SK-N-SH (cell line): ENCODE results near the gene ZNF474. TPM values are rescaled to one million over a fixed set of nuclear protein-coding genes. Genes with fewer than 3 reads are reported as not detected.

ENCODE experiments used
- CTCF ChIA-PET: fragments of 300-600, 350-600 bp; formaldehyde crosslinking; extraction: SDS; loops from one replicate; lab custom pipeline; 2021; lab: Yijun Ruan, JAX
- POLR2A ChIA-PET: fragments of 350-600 bp; sonication (Branson Sonifier 250); formaldehyde crosslinking; extraction: SDS; loops from one replicate; lab custom pipeline; 2020; ENCODE audit warnings: antibody characterized with exemption, inconsistent platforms; lab: Yijun Ruan, JAX
- DNase-seq: peaks from one replicate; pipeline ENCODE4 v3.0.0; 2012
- H2AFZ ChIP-seq: fragments of 200-600 bp; sonication (generic); 2 replicates; pipeline ENCODE4 v1.8.1; 2016; ENCODE audit warnings: antibody characterized with exemption, mild to moderate bottlenecking, low read depth
- H3F3A ChIP-seq: fragments of 200-600 bp; sonication (generic); replicated peaks from 2 replicates; pipeline ENCODE3; 2016; ENCODE audit warnings: antibody characterized with exemption, mild to moderate bottlenecking; ENCODE audit not compliant: insufficient read depth
- H3K27ac ChIP-seq, 2 experiments: fragments of 200-500 bp in 1 of 2; fragments of 200-600 bp in 1 of 2; sonication (Bioruptor generic) in 1 of 2; sonication (generic), shearing (Covaris generic) in 1 of 2; 2 replicates each; pipeline versions ENCODE4 v1.5.1 to v1.6.1; 2014 to 2016; ENCODE audit warnings: low read depth in 2 of 2, inconsistent platforms in 1 of 2, low read length in 1 of 2, mild to moderate bottlenecking in 1 of 2, mixed read lengths in 1 of 2
- H3K27me3 ChIP-seq: fragments of 200-600 bp; sonication (generic), shearing (Covaris generic); 2 replicates; pipeline ENCODE4 v1.6.1; 2016; ENCODE audit warnings: mixed run types; ENCODE audit not compliant: insufficient read depth
- H3K36me3 ChIP-seq, 2 experiments: fragments of 200-500 bp in 1 of 2; fragments of 200-600 bp in 1 of 2; sonication (Bioruptor generic) in 1 of 2; sonication (generic) in 1 of 2; replicated peaks in 1 of 2; 2 replicates each; pipeline versions ENCODE3 to v1.5.1; 2014 to 2016; ENCODE audit warnings: low read length in 1 of 2, mild to moderate bottlenecking in 1 of 2; ENCODE audit not compliant: insufficient read depth in 2 of 2, control insufficient read depth in 1 of 2
- H3K4me1 ChIP-seq, 2 experiments: fragments of 200-500 bp in 1 of 2; fragments of 200-600 bp in 1 of 2; sonication (Bioruptor generic) in 1 of 2; sonication (generic), shearing (Covaris generic) in 1 of 2; 2 replicates each; pipeline versions ENCODE4 v1.5.1 to v1.6.1; 2014 to 2016; ENCODE audit warnings: low read depth in 1 of 2, low read length in 1 of 2, mixed run types in 1 of 2; ENCODE audit not compliant: insufficient read depth in 2 of 2, control insufficient read depth in 1 of 2
- H3K4me2 ChIP-seq: fragments of 200-600 bp; sonication (generic), shearing (Covaris generic); 2 replicates; pipeline ENCODE4 v1.6.1; 2017; ENCODE audit warnings: mixed run types
- H3K4me3 ChIP-seq, 2 experiments: fragments of 200-500 bp in 1 of 2; fragments of 200-600 bp in 1 of 2; sonication (Bioruptor generic) in 1 of 2; sonication (generic), shearing (Covaris generic) in 1 of 2; 2 replicates each; pipeline versions ENCODE4 v1.5.1 to v1.8.1; 2014 to 2016; ENCODE audit warnings: low read depth in 2 of 2, inconsistent platforms in 1 of 2, low read length in 1 of 2, mild to moderate bottlenecking in 1 of 2, mixed read lengths in 1 of 2, moderate library complexity in 1 of 2
- H3K79me2 ChIP-seq: fragments of 200-600 bp; sonication (generic); 2 replicates; pipeline ENCODE4 v1.8.1; 2017; ENCODE audit warnings: mild to moderate bottlenecking; ENCODE audit not compliant: insufficient read depth
- H3K9ac ChIP-seq: fragments of 200-600 bp; sonication (generic); 2 replicates; pipeline ENCODE4 v1.6.1; 2017; ENCODE audit warnings: mixed run types
- H3K9me2 ChIP-seq: fragments of 200-600 bp; sonication (generic); 2 replicates; pipeline ENCODE4 v1.6.1; 2017; ENCODE audit warnings: mixed run types
- H3K9me3 ChIP-seq: fragments of 200-600 bp; sonication (generic); 2 replicates; pipeline ENCODE4 v1.6.1; 2017; ENCODE audit warnings: mixed run types, mild to moderate bottlenecking, moderate library complexity
- H4K20me1 ChIP-seq: fragments of 200-600 bp; sonication (generic); 2 replicates; pipeline ENCODE4 v1.6.1; 2017; ENCODE audit warnings: mild to moderate bottlenecking, mixed run types; ENCODE audit not compliant: insufficient read depth
- CHD2 ChIP-seq: fragments of 150-350 bp; IDR thresholded peaks from 2 replicates; pipeline ENCODE4 v1.6.1; 2018; ENCODE audit warnings: low read length; ENCODE audit not compliant: partially characterized antibody
- EZH2phosphoT487 ChIP-seq: fragments of 200-600 bp; sonication (generic); IDR thresholded peaks from 2 replicates; pipeline ENCODE4 v1.6.1; 2017; ENCODE audit warnings: low read depth, mixed run types, mild to moderate bottlenecking, antibody characterized with exemption, moderate library complexity, borderline replicate concordance
- GABPA ChIP-seq: IDR thresholded peaks from 2 replicates; pipeline ENCODE4 v1.4.0; 2012; ENCODE audit warnings: low read depth, mild to moderate bottlenecking
- IRF3 ChIP-seq: fragments of 150-350 bp; IDR thresholded peaks from 2 replicates; pipeline ENCODE4 v1.6.1; 2016; ENCODE audit warnings: mild to moderate bottlenecking, low read depth, low read length
- JUND ChIP-seq: IDR thresholded peaks from 2 replicates; pipeline ENCODE4 v1.4.0; 2012
- MEF2A ChIP-seq: IDR thresholded peaks from 2 replicates; pipeline ENCODE4 v1.4.0; 2012; ENCODE audit warnings: low read depth, borderline replicate concordance
- REST ChIP-seq: IDR thresholded peaks from 2 replicates; pipeline ENCODE4 v1.6.1; 2012; ENCODE audit warnings: mild to moderate bottlenecking, low read depth, low read length, moderate library complexity
- RXRA ChIP-seq: IDR thresholded peaks from 2 replicates; pipeline ENCODE4 v1.4.0; 2012; ENCODE audit warnings: low read depth, mild to moderate bottlenecking, borderline replicate concordance
- SIN3A ChIP-seq: IDR thresholded peaks from 2 replicates; pipeline ENCODE4 v1.6.1; 2012; ENCODE audit warnings: low read depth, mild to moderate bottlenecking, low read length, moderate library complexity, borderline replicate concordance
- TCF12 ChIP-seq: IDR thresholded peaks from 2 replicates; pipeline ENCODE4 v1.4.0; 2012
- ZBTB33 ChIP-seq: IDR thresholded peaks from 2 replicates; pipeline ENCODE4 v1.4.0; 2012; ENCODE audit warnings: low read depth, borderline replicate concordance
- WGBS: methylation state at CpG from one replicate; pipeline ENCODE4 v1.1.6; 2017; ENCODE audit warnings: low lambda C conversion rate; 5-methylcytosine and 5-hydroxymethylcytosine counted together
- polyA plus RNA-seq, 3 experiments: library from polyadenylated mRNA; depleted of rRNA; stranded (reverse); fragments of >200 nt; gene quantifications; 2 replicates each; pipeline ENCODE4 v1.2.3, GENCODE V29; 2012
- TF ChIP-seq, protein P1 (sequence below): IDR thresholded peaks from 2 replicates; pipeline ENCODE4 v1.4.0; 2012; ENCODE audit warnings: low read depth, borderline replicate concordance
- TF ChIP-seq, protein P2 (sequence below): fragments of 200-600 bp; sonication (generic); IDR thresholded peaks from 2 replicates; pipeline ENCODE4 v1.6.1; 2017; ENCODE audit warnings: antibody characterized with exemption, mild to moderate bottlenecking, moderate library complexity

Gene ZNF474
- polyA plus RNA-seq, 1 of the 3 experiments (the other 2 are of a cell fraction), result 0.08 TPM

- Histone ChIP-seq H2AFZ (no peak overlapping the region), H3K36me3 (no peaks in the 10 kb centered on the region), H3K27me3 (no peaks in the 10 kb centered on the region; the same call in 1 of the 2 replicates), H3K27ac (no peak overlapping the region), H3K4me1 (peaks cover 0 to 8% of the 10 kb centered on the region in 2 experiments; a peak in 2 of 4 replicates), H3K9me2 (no peaks in the 10 kb centered on the region), H3K4me2 (no peak overlapping the region), H3K9me3 (no peaks in the 10 kb centered on the region)
- WGBS, result 30% methylated on average over 3 of the region's 3 CpGs
- CTCF ChIA-PET, result interaction anchor here (1.0 to 16.9 kb wide), 5 partner anchors 15 to 317 kb away, joined by 3 to 226 read pairs (median 5); no protein-coding TSS in a partner anchor
- POLR2A ChIA-PET, result no interaction called here
- TF ChIP-seq JUND (no peak), ZBTB33 (no peak), GABPA (no peak), RXRA (no peak), SIN3A (no peak), REST (no peak), TCF12 (no peak), CHD2 (no peak), EZH2phosphoT487 (no peak), IRF3 (no peak), MEF2A (no peak)
- TF ChIP-seq, protein P1, sequence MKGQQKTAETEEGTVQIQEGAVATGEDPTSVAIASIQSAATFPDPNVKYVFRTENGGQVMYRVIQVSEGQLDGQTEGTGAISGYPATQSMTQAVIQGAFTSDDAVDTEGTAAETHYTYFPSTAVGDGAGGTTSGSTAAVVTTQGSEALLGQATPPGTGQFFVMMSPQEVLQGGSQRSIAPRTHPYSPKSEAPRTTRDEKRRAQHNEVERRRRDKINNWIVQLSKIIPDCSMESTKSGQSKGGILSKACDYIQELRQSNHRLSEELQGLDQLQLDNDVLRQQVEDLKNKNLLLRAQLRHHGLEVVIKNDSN, result no peak
- TF ChIP-seq, protein P2, sequence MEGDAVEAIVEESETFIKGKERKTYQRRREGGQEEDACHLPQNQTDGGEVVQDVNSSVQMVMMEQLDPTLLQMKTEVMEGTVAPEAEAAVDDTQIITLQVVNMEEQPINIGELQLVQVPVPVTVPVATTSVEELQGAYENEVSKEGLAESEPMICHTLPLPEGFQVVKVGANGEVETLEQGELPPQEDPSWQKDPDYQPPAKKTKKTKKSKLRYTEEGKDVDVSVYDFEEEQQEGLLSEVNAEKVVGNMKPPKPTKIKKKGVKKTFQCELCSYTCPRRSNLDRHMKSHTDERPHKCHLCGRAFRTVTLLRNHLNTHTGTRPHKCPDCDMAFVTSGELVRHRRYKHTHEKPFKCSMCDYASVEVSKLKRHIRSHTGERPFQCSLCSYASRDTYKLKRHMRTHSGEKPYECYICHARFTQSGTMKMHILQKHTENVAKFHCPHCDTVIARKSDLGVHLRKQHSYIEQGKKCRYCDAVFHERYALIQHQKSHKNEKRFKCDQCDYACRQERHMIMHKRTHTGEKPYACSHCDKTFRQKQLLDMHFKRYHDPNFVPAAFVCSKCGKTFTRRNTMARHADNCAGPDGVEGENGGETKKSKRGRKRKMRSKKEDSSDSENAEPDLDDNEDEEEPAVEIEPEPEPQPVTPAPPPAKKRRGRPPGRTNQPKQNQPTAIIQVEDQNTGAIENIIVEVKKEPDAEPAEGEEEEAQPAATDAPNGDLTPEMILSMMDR, result no peak
- TF ChIP-seq, all 33 proteins: peak for 0
- no peaks in the 10 kb centered on the region for H3K79me2 ChIP-seq
- H3F3A ChIP-seq, result no peaks in the 10 kb centered on the region
- no peak overlapping the region for H3K9ac ChIP-seq
- no peak overlapping the region for H3K4me3 ChIP-seq
- no peaks in the 10 kb centered on the region for H4K20me1 ChIP-seq
- no peak for DNase-seq
Measured at GRCh38 chr5:122199146-122199545, 69.8 kb downstream of the ZNF474 start.
